Activated CD8-positive, alpha-beta memory T cell treated with anti-CD3 and anti-CD28 coated beads, Interleukin-2, amount 50 U/mL, for 24 hours (primary cell): ENCODE data around the gene APOBEC3H.
A peak's percentile ranks its signal among the peaks of the same experiment; 100 is the strongest.

Experiments
- DNase-seq: peaks from one replicate; pipeline ENCODE4 v3.0.0-alpha.2; 2020; ENCODE audit errors: extremely low read depth

The APOBEC3H gene

GRCh38 chr22:39081016-39081415 lies 16.0 kb upstream of the APOBEC3H start:
- DNase-seq = no peak

DNA sequence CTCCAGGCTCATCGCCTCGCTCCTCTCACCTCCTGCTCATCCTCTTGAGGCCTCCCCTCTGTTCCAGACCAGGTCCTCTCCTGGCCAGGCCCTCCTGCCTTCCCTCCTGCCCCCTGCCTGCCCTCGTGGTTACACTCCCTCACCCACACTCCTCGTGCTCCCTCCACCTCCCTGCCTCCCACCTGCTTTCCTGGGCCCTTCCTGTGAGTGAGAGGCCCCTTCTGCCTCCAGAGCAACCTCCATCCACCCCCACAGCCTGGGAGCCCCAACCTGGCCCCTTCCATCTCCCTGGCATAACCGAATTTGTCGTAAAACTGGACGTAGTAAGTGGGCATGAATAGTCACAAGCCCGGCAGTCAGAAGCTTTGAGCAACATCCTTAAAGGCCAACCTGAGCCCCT lies 15.4 kb upstream of the APOBEC3H start:
- DNase-seq = no peak

DNA sequence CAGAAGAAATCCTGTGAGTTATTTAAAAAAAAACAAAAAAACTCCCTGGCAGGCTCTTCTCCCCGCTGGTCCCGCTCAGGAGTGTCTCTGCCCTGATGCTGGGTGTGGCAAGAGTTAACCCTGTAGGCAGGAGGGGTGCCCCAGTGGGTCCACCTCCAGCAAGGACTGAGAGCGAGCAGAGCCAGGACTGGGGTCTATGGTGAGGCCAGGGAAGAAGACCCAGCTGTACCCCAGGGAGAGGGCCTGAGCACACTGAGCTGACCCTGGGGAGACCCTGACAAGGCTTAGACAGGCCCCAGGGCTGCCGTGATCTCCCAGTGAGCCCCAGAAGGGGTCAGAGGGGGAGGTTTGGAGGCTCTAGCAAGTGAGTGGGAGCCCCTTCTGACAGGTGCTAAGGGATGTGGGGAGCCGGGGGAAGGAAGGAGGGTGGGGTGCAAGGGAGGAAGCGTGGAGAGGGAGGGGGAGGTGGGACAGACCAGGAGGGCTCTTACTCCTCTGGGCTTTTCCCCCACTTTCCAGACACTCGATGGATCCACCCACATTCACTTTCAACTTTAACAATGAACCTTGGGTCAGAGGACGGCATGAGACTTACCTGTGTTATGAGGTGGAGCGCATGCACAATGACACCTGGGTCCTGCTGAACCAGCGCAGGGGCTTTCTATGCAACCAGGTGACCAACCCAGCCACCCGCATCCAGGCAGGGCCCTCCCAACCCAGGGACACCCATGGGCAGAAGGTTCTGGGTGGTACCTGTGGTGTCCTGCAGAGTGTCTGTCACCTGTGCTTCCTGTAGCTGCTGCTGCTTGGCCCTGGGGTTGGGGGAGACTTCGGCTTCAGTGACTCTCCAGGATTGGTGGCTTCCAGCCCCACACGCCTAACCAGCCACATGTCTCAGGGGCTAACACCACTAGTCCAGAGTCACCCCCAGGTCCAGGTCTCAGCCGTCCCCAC lies 13.6 kb upstream of the APOBEC3H start:
- no peak for DNase-seq

GRCh38 chr22:39084666-39085065 lies 12.4 kb upstream of the APOBEC3H start:
- DNase-seq = no peak

DNA sequence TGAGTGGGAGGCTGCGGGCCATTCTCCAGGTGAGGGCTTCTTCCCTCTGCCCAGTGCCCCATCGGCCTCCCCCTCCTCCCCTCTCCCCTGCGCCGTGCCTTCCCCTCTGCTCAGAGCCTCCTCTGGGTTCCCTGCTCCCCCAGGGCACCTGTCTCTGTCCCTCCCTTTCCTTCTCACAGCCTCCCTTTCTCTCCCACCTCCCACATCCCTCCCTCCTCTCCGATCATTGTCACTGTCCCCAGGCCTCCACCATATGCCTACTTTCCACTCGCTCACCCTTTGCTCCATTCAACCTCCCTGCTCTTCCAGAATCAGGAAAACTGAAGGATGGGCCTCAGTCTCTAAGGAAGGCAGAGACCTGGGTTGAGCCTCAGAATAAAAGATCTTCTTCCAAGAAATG lies 9.9 kb upstream of the APOBEC3H start:
- no peak for DNase-seq

- no peak for DNase-seq
Measured at GRCh38 chr22:39087881-39088684, 9.0 kb upstream of the APOBEC3H start.

DNA sequence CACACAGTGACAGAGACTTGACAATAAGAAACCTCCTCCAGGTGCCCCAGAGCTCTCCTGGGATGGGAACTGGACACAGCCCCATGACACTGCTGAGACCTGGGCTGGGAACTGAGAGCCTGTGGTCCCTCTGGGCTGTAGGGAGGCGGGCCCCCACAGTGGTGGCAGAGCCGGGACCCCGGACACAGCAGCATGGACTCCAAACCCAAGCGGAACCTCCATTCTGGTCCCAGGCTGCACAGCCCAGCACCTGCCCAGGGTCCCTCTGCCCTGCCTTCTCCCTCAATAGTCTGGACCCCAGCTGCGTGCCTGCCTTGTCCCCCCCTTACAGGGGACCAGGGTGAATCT lies 8.4 kb upstream of the APOBEC3H start:
- DNase-seq = no peak

DNA sequence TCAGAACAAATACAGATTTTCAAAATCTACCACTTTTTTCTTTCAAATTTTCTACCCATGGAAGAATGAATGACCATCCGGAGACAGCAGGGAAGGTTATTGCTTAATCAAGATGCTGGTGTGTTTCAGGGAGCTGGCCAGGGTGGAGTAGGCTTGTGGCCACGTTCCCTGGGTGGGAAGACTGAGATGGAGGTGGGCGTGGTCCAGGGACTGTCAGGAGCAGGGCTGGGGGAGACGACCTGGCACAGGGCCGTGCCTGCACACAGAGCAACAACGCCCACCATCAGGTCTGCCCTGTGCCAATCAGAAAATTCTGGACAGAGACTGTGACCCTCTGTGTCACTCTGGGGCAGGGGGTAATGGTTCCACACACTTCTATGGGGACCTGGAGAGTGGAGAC lies 7.1 kb upstream of the APOBEC3H start:
- no peak for DNase-seq

DNA sequence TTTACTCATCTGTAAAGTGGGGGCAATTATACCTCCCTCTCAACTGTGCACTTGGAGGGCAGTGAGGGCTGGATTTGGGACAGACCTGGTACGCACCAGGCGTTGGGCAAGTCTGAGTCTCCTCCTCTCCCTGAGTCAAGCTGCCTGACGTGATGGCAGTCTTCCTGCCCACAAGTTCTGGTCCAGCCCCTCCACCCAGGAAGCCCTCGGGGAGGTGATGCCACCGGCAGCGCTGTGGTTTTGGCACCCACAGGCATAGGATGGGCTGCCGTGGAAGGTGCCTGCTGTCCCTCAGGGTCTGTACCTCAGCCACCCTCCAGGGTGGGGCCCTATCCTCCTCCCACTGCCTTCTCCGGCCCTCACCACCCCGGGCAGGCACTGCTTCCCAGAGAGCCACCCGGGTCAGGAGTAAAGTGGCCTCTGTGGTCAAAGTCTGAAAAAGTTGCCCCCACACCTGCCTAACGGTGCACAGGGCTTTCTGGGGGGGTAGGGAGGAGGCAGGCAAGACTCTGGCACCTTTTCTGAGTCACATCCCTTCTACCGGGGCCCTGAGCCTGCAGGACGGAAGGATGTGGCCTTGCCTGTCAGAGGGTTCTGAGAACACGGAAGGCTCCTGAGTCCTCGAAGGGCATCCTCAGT lies 6.5 kb upstream of the APOBEC3H start:
- peak; percentile 55 for DNase-seq

GRCh38 chr22:39091126-39092081 lies 5.6 kb upstream of the APOBEC3H start:
- DNase-seq = no peak

- DNase-seq = no peak
Measured at GRCh38 chr22:39092111-39092862, 4.8 kb upstream of the APOBEC3H start.

- DNase-seq = no peak
Measured at GRCh38 chr22:39094717-39095389, 2.2 kb upstream of the APOBEC3H start.

- no peak for DNase-seq
Measured at GRCh38 chr22:39095971-39096370, 1.1 kb upstream of the APOBEC3H start.

GRCh38 chr22:39098026-39098425 lies 982 bp downstream of the APOBEC3H start:
- no peak for DNase-seq

- no peak for DNase-seq
Measured at GRCh38 chr22:39098576-39098975, 1.5 kb downstream of the APOBEC3H start.

GRCh38 chr22:39101226-39101625 lies 4.2 kb downstream of the APOBEC3H start:
- DNase-seq = no peak

- DNase-seq = no peak
Measured at GRCh38 chr22:39103431-39103830, 6.4 kb downstream of the APOBEC3H start.

DNA sequence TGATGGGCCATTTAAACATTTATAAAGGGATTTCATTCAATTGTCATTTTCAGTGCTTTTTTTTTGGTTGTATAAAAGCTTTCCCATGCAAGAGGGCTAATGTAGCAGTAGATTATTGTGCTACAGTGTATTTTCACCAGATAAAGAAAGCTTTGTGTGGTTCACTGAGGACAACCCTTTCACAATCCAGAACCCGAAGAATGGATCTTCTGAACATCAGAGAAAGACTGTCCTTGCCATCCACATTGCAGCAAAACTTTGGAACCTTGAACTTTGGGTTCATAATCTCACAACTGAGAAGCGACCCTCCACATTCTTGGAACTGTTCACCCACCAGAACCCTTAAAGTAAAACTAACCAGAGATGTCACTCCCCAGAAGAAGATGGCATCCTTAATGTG lies 9.3 kb downstream of the APOBEC3H start:
- DNase-seq = no peak

DNA sequence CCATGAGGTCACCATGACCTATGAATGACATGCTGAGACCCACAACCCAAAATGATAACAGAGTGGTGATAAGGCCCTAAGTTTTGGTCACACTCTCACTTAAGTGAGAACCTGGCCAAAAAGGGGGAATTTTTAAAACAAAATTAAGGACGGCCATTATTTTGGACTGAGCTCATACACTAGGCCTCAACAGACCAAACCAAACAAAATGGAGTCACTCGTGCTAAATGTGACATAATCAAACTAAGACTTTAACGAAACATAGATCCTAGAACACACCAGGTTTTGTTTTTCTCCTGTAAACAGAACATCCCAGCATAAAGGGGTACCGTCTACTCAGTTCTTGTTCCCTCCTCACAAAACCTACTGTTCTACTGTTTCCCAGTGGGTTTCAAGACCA lies 11.4 kb downstream of the APOBEC3H start:
- DNase-seq = no peak

DNA sequence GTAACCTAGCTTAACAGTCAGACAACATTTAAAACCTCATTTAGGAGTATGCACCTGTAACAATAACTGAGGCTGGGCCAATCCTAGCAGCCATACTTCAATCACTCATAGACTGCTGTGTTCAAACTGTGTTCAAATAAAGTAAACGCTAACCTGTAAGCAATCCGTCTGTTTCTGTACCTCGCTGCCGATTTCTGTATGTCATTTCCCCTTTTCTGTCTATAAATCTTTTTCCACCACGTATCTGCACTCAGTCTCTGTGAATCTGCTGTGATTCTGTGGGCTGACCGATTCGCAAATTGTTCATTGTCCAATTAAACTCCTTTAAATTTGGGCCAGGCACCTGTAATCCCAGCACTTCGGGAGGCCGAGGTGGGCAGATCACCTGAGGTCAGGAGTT lies 12.3 kb downstream of the APOBEC3H start:
- DNase-seq = no peak
